ENCODE measurements around the gene FBXL16. TPM values are rescaled to one million over a fixed set of nuclear protein-coding genes. Genes with fewer than 3 reads are reported as not detected.

Gene FBXL16
- polyA plus RNA-seq, 1 experiment, result 0.11 TPM

DNA sequence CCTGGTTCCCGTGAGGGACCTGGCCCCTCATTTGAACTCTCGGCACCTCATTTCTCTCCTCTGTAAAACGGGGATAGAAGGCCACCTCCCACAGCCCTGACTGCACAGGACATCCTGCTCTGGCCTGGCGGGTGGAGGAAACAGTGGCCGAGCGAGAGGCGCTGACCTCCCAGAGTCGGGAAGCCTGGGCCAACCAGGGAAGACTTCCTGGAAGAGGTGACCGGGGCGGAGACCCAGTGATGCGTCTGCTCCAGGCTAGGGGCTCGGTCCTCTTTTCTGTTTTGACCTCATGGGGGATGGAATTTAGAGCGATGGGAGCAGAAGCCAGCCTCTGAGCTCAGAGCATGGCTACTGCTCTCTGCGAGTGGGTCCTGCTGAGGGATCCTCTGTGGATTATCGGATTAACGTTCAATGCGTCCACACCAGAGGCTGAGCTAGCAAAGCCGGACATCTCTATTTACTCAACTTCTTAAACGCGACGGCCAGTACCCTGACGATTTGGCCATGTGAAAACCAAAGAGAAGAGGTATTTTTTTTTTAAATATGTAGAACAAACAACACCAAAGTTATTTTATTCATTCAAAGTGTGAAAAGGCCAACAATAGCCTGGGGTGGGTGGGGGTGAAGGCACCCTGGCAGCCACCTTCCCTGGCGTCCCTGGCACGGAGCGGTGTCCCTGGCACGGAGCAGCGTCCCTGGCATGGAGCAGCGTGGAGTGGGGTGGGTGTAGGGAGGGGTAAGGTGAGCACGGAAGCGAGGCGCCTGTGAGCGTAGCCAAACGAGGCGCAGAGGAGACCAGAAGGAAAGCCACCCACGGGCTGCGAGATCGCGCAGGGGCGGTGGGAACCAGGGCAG is 45.8 kb upstream of the FBXL16 start:
- CTCF ChIA-PET, result interaction anchor here (1.1 kb wide), 1 partner anchor 9 kb away, joined by 3 read pairs; no protein-coding TSS in a partner anchor

DNA sequence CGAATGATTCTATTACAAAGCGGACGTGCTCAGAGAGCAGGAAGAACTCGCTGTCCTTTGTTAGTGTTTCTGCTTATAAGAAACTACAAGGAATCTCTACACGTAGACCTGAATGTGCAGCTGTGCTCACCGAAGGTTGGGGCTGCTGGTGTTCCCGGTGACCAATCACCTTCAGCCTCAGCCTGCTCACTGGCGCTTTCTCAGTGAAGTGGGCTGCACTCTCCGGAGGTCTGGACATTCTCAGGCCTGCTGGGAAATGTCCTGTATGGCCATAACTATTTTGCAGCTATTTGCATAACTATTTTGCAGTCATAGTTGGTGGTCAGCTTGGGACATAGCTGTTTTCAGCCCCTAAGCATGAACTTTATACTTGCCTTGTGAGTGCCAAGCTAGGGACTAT is 44.9 kb upstream of the FBXL16 start:
- peaks cover 12% of the 10 kb centered on the region for H3K27me3 ChIP-seq (ENCODE audit: control insufficient read depth, insufficient read depth, low read length)
- no peak overlapping the region for H3K27ac ChIP-seq (ENCODE audit: low read depth, low read length)
- no peaks in the 10 kb centered on the region; the same call in 1 of the 2 replicates for H3K9me3 ChIP-seq (ENCODE audit: control insufficient read depth, insufficient read depth, low read length)
- DNase-seq (ENCODE audit: low read depth, low spot score), result no peak
- TF ChIP-seq, protein P1, sequence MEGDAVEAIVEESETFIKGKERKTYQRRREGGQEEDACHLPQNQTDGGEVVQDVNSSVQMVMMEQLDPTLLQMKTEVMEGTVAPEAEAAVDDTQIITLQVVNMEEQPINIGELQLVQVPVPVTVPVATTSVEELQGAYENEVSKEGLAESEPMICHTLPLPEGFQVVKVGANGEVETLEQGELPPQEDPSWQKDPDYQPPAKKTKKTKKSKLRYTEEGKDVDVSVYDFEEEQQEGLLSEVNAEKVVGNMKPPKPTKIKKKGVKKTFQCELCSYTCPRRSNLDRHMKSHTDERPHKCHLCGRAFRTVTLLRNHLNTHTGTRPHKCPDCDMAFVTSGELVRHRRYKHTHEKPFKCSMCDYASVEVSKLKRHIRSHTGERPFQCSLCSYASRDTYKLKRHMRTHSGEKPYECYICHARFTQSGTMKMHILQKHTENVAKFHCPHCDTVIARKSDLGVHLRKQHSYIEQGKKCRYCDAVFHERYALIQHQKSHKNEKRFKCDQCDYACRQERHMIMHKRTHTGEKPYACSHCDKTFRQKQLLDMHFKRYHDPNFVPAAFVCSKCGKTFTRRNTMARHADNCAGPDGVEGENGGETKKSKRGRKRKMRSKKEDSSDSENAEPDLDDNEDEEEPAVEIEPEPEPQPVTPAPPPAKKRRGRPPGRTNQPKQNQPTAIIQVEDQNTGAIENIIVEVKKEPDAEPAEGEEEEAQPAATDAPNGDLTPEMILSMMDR (IDR thresholded peaks at IDR 0.05; ENCODE audit: low read depth, low read length), result no peak
- no peak overlapping the region for H3K4me3 ChIP-seq (ENCODE audit: low read depth, low read length)
- CTCF ChIA-PET, result interaction anchor here (1.2 kb wide), 1 partner anchor 9 kb away, joined by 3 read pairs; the partner anchor contains the start of gene CIAO3
- POLR2A ChIA-PET, result no interaction called here

More for the DNA sequence above, 45.8 kb upstream of the FBXL16 start:
- TF ChIP-seq, protein P1 (IDR thresholded peaks at IDR 0.05; ENCODE audit: low read depth, low read length), result no peak
- Histone ChIP-seq H3K27me3 (ENCODE audit: control insufficient read depth, insufficient read depth, low read length) (peaks cover 12% of the 10 kb centered on the region), H3K27ac (ENCODE audit: low read depth, low read length) (no peak overlapping the region), H3K4me3 (ENCODE audit: low read depth, low read length) (no peak overlapping the region), H3K9me3 (ENCODE audit: control insufficient read depth, insufficient read depth, low read length) (no peaks in the 10 kb centered on the region; the same call in none of the 2 replicates)
- POLR2A ChIA-PET, result no interaction called here
- no peak for DNase-seq (ENCODE audit: low read depth, low spot score)

DNA sequence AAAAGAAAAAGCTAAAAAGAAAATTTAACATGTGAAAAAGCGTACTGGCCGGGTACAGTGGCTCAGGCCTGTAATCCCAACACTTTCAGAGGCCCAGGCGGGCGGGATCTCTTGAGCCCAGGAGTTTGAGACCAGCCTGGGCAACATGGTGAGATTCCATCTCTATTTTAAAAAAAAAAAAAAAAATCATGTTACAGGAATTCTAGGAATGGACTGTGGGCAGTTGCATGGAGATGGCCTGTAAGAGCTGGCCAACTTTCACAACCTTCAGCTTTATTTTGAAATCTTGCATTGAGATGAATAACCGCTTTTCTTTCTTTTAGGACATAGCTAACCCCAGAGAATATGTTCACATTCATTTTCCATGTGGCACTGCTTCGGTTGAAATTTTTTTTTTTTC is 43.4 kb upstream of the FBXL16 start:
- no peak overlapping the region for H3K4me3 ChIP-seq (ENCODE audit: low read depth, low read length)
- TF ChIP-seq, protein P1 (IDR thresholded peaks at IDR 0.05; ENCODE audit: low read depth, low read length), result no peak
- no peak overlapping the region for H3K27ac ChIP-seq (ENCODE audit: low read depth, low read length)
- H3K9me3 ChIP-seq (ENCODE audit: control insufficient read depth, insufficient read depth, low read length), result no peaks in the 10 kb centered on the region; the same call in 1 of the 2 replicates
- ChIA-PET POLR2A (interaction anchor here (0.7 to 1.1 kb wide), 4 partner anchors 12 to 130 kb away, joined by 3 to 6 read pairs (median 4); partner anchors contain the start of genes CHTF18, MSLN and RPUSD1), CTCF (interaction anchor here (0.5 to 1.1 kb wide), 4 partner anchors 37 to 699 kb away, joined by 3 to 7 read pairs (median 6); no protein-coding TSS in a partner anchor)
- peak; percentile 44 for DNase-seq (ENCODE audit: low read depth, low spot score)
- H3K27me3 ChIP-seq (ENCODE audit: control insufficient read depth, insufficient read depth, low read length), result peaks cover 12% of the 10 kb centered on the region

DNA sequence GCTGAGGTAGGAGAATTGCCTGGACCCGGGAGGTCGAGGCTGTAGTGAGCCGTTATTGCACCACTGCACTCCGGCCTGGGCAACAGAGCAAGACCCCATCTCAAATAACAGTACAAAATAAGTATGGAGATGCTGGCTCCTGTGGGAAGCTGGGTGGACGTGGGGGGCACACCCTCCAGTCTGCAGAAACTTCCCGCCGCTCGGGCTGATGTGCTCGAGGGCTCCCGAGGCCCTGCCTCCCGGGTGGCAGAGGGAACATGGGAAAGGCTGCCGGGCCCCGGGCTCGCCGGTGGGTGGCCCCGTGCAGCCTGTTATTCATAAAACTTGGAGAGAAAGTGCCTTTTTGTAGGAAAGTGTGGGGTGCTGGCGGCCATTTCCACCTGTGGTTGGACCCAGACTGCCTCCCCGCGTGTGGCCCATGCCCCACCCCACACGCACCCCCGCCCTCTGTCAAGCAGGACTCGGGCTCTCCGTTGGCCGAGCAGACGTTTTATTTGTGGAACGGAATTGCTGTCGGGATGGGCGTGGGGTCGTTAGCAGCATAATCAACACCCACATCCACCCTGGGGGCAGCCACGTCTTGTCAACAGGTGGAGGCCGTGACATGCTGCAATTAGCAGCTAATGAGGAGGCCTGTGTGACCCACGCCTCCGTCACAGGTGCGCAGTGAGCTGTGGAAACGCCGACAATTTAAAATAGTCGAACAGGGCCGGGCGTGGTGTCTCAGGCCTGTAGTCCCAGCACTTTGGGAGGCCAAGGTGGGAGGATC is 42.6 kb upstream of the FBXL16 start:
- DNase-seq (ENCODE audit: low read depth, low spot score), result no peak
- Histone ChIP-seq H3K27me3 (ENCODE audit: control insufficient read depth, insufficient read depth, low read length) (peaks cover 9% of the 10 kb centered on the region), H3K9me3 (ENCODE audit: control insufficient read depth, insufficient read depth, low read length) (no peaks in the 10 kb centered on the region; the same call in 1 of the 2 replicates), H3K4me3 (ENCODE audit: low read depth, low read length) (no peak overlapping the region), H3K27ac (ENCODE audit: low read depth, low read length) (no peak overlapping the region)
- ChIA-PET POLR2A (interaction anchor here (0.7 to 1.1 kb wide), 2 partner anchors 15 to 131 kb away, joined by 3 to 5 read pairs; no protein-coding TSS in a partner anchor), CTCF (interaction anchor here (0.5 to 0.7 kb wide), 2 partner anchors 53 to 310 kb away, joined by 6 read pairs; no protein-coding TSS in a partner anchor)
- TF ChIP-seq, protein P1 (IDR thresholded peaks at IDR 0.05; ENCODE audit: low read depth, low read length), result no peak
